GM23248 (cell line): ENCODE data around the gene TRAPPC2L. TPM values are rescaled to one million over a fixed set of nuclear protein-coding genes. Genes with fewer than 3 reads are reported as not detected.

ENCODE experiments used
- DNase-seq: peaks from one replicate; pipeline ENCODE4 v3.0.0-alpha.2; 2015
- H2AFZ ChIP-seq: fragments of 200-600 bp; sonication (generic); 2 replicates; pipeline ENCODE4 v1.6.1; 2016; ENCODE audit warnings: antibody characterized with exemption
- H3F3A ChIP-seq: fragments of 200-600 bp; sonication (generic); 2 replicates; pipeline ENCODE4 v1.6.1; 2016; ENCODE audit warnings: mild to moderate bottlenecking, antibody characterized with exemption, mixed run types; ENCODE audit not compliant: insufficient read depth
- H3K27ac ChIP-seq: fragments of 200-600 bp; sonication (generic); 2 replicates; pipeline ENCODE4 v1.5.1; 2016; ENCODE audit warnings: mild to moderate bottlenecking
- H3K27me3 ChIP-seq: fragments of 200-600 bp; sonication (generic); replicated peaks from 2 replicates; pipeline ENCODE4 v1.6.1; 2016; ENCODE audit warnings: mild to moderate bottlenecking; ENCODE audit not compliant: insufficient read depth
- H3K36me3 ChIP-seq: fragments of 200-600 bp; sonication (generic); 2 replicates; pipeline ENCODE4 v1.6.1; 2016; ENCODE audit warnings: low read depth, mild to moderate bottlenecking
- H3K4me1 ChIP-seq: fragments of 200-600 bp; sonication (generic); 2 replicates; pipeline ENCODE4 v1.6.1; 2016; ENCODE audit warnings: mild to moderate bottlenecking; ENCODE audit not compliant: insufficient read depth
- H3K4me2 ChIP-seq: fragments of 200-600 bp; sonication (generic); one replicate; pipeline ENCODE4 v1.6.1; 2016; ENCODE audit warnings: mild to moderate bottlenecking; ENCODE audit not compliant: unreplicated experiment
- H3K4me3 ChIP-seq: fragments of 200-600 bp; sonication (generic); 2 replicates; pipeline ENCODE4 v1.5.1; 2016; ENCODE audit warnings: mild to moderate bottlenecking
- H3K79me2 ChIP-seq: fragments of 200-600 bp; sonication (generic); 2 replicates; pipeline ENCODE4 v1.6.1; 2016; ENCODE audit warnings: mild to moderate bottlenecking; ENCODE audit not compliant: insufficient read depth
- H3K9ac ChIP-seq: fragments of 200-600 bp; sonication (generic); 2 replicates; pipeline ENCODE4 v1.6.1; 2016; ENCODE audit warnings: mild to moderate bottlenecking
- H3K9me2 ChIP-seq: fragments of 200-600 bp; sonication (generic); 2 replicates; pipeline ENCODE4 v1.6.1; 2016; ENCODE audit warnings: mixed run types, mild to moderate bottlenecking, moderate library complexity; ENCODE audit not compliant: insufficient read depth
- H3K9me3 ChIP-seq: fragments of 200-600 bp; sonication (generic); one replicate; pipeline ENCODE4 v1.6.1; 2017; ENCODE audit warnings: low read depth
- H4K20me1 ChIP-seq: fragments of 200-600 bp; sonication (generic); 2 replicates; pipeline ENCODE4 v1.6.0; 2016; ENCODE audit not compliant: insufficient read depth
- EZH2 ChIP-seq: fragments of 200-600 bp; sonication (generic); IDR thresholded peaks from 2 replicates; pipeline ENCODE4 v1.6.1; 2018; ENCODE audit warnings: antibody characterized with exemption, mild to moderate bottlenecking; ENCODE audit not compliant: insufficient read depth, poor library complexity, severe bottlenecking
- EZH2phosphoT487 ChIP-seq: fragments of 200-600 bp; sonication (generic); IDR thresholded peaks from 2 replicates; pipeline ENCODE4 v1.6.1; 2018; ENCODE audit warnings: antibody characterized with exemption, moderate library complexity, mild to moderate bottlenecking, low read depth; ENCODE audit not compliant: insufficient read depth
- WGBS, 2 experiments: methylation state at CpG; one replicate each; pipeline ENCODE4 v1.1.6; 2015 to 2017; ENCODE audit warnings: low lambda C conversion rate in 2 of 2, low coverage in 1 of 2; ENCODE audit errors: missing lambda C conversion rate in 2 of 2; 5-methylcytosine and 5-hydroxymethylcytosine counted together
- in situ Hi-C: fragments of 300-500 bp; cut with MboI; formaldehyde crosslinking; loops from 2 replicates; pipeline ENCODE4 v1.15.0; 2020
- polyA plus RNA-seq: library from polyadenylated mRNA; unstranded; fragments of >200 nt; fragmentation: Nextera tagmentation; extraction: Ambion mirVana; gene quantifications from 2 replicates; pipeline ENCODE4 v1.2.1, GENCODE V29; 2016
- total RNA-seq: library from RNA; depleted of rRNA; stranded (reverse); fragments of >200 nt; shearing (Covaris generic); gene quantifications from 2 replicates; pipeline ENCODE4 v1.2.3, GENCODE V29; 2014

The TRAPPC2L gene
- total and polyA plus RNA-seq, 2 experiments from 2014 or later = 18.7 to 83.2 TPM

DNA sequence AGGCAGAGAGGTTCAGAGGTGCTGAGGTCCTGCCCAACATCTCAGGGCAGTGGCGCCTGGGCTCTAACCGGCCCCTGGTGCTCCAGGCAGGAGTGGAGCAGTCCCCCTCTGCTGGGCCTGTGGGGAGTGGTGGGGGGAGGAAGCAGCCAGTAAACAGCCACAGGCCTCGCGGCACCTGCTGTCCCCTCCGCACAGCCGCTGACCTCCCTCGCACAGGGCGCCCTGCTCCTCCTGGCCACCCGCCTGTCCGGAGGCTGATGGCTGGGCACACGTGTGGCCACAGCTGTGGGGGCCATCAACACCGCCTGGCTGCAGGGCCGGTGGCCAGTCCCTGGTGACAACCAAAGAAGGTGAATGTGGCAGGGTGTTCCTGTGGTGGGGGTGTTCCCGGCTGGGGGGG is 46.3 kb downstream of the TRAPPC2L start:
- no peak for DNase-seq
- no peak for TF ChIP-seq EZH2phosphoT487
- TF ChIP-seq EZH2 = no peak
- in situ Hi-C loops = no loop called here
- 83 to 91% methylated on average over 12 to 13 of the region's 14 CpGs for WGBS, 2 experiments
- H3K4me1 ChIP-seq = no peaks in the 10 kb centered on the region
- no peaks in the 10 kb centered on the region for H3K9me2 ChIP-seq
- no peak overlapping the region for H3K4me3 ChIP-seq
- H3K36me3 ChIP-seq = no peaks in the 10 kb centered on the region
- no peaks in the 10 kb centered on the region for H4K20me1 ChIP-seq
- H3K9ac ChIP-seq = no peak overlapping the region
- no peak overlapping the region for H2AFZ ChIP-seq
- no peaks in the 10 kb centered on the region for H3K79me2 ChIP-seq
- no peaks in the 10 kb centered on the region for H3K9me3 ChIP-seq
- no peak overlapping the region for H3K4me2 ChIP-seq
- no peaks in the 10 kb centered on the region for H3F3A ChIP-seq
- H3K27ac ChIP-seq = no peak overlapping the region
- no peaks in the 10 kb centered on the region for H3K27me3 ChIP-seq

DNA sequence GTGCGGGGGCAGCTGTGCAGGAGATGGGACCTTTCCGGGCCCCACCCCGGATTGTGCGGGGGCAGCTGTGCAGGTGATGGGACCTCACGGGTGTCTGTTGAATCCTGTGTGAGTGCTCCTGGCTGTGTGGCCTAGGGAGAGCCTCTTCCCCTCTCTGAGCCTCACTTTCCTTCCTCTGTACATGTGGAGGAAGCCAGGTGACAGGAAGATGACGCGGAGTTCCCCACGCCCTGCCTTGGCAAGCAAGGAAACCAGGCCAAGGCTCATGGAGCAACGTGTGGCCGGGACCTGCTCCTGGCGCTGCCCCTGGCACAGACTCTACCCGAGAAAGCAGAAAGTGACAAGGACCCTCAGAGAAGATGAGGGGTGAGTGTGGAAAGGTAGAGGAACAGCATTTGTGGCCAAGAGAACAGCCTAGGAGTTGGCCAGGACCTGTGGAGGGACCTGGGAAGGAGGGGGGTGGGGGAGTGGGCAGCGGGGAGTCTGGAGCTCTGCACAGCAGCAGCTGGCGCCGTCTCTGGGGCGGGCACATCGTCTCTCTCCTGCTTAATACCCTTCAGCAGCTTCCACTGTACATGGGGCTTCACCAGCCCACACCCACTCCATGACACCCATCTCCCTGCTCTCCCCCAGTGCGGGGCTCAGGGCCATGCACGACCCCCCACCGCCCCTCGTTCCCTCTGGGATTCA is 47.9 kb downstream of the TRAPPC2L start:
- in situ Hi-C loops = no loop called here
- no peak for DNase-seq
- H2AFZ ChIP-seq = no peak overlapping the region
- no peaks in the 10 kb centered on the region for H4K20me1 ChIP-seq
- H3K79me2 ChIP-seq = no peaks in the 10 kb centered on the region
- H3K27me3 ChIP-seq = no peaks in the 10 kb centered on the region
- H3K4me1 ChIP-seq = no peaks in the 10 kb centered on the region
- H3K36me3 ChIP-seq = no peaks in the 10 kb centered on the region
- TF ChIP-seq EZH2 (no peak), EZH2phosphoT487 (no peak)
- H3K9me3 ChIP-seq = no peaks in the 10 kb centered on the region
- H3K4me3 ChIP-seq = no peak overlapping the region
- H3K27ac ChIP-seq = no peak overlapping the region
- H3K9ac ChIP-seq = no peak overlapping the region
- no peak overlapping the region for H3K4me2 ChIP-seq
- H3F3A ChIP-seq = no peaks in the 10 kb centered on the region
- no peaks in the 10 kb centered on the region for H3K9me2 ChIP-seq
- WGBS, 2 experiments = 79 to 80% methylated on average over 15 to 21 of the region's 21 CpGs

DNA sequence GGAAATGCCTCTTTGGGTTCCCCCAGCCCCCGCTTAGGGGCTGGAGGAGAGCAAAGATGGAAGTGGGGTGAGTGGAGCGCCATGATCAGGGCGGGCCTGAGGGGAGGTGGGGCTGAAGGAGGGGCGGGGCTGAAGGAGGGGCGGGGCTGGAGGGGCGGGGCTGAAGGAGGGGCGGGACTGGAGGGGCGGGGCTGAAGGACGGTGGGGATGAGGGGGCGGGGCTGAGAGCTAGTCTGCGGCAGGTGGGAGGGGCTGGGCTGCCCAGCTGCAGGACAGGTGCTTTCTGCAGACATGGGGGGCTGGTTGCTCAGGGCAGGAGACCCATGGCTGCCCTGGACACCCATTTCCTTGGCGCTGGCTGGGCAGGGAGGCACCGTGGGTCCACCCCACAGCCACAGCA is 48.6 kb downstream of the TRAPPC2L start:
- DNase-seq = peak; percentile 43
- TF ChIP-seq EZH2phosphoT487 (no peak), EZH2 (no peak)
- Histone ChIP-seq H3K4me1 (no peaks in the 10 kb centered on the region), H3K9ac (no peak overlapping the region), H4K20me1 (no peaks in the 10 kb centered on the region), H3K27me3 (no peaks in the 10 kb centered on the region), H2AFZ (no peak overlapping the region), H3K27ac (no peak overlapping the region), H3K9me3 (no peaks in the 10 kb centered on the region), H3K9me2 (no peaks in the 10 kb centered on the region), H3F3A (no peaks in the 10 kb centered on the region), H3K36me3 (no peaks in the 10 kb centered on the region), H3K4me2 (no peak overlapping the region), H3K79me2 (no peaks in the 10 kb centered on the region), H3K4me3 (no peak overlapping the region)
- WGBS, 2 experiments = 50 to 93% methylated on average over 3 to 13 of the region's 13 CpGs
- in situ Hi-C loops = no loop called here

DNA sequence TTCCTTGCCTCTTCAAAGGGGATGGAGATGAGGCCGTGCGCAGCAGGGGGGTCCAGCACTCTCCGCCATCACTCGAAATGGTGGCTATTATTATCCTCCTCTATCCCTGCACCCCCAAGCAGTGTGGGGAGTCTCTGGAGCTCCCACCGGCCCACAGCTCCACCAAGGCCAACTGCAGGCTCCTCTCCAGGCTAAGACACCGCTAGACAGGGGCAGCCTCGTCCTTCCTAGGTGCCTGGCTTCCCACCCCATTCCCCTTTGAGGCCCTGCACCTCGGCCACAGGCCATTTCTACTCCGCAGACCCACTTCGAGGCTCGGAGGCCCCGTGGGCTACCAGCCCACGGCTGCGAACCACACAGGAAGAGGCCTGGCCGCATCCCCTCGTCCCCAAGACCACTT is 49.1 kb downstream of the TRAPPC2L start:
- Histone ChIP-seq H4K20me1 (no peaks in the 10 kb centered on the region), H3K79me2 (no peaks in the 10 kb centered on the region), H3K27me3 (no peaks in the 10 kb centered on the region), H2AFZ (no peak overlapping the region), H3K4me2 (no peak overlapping the region), H3F3A (no peaks in the 10 kb centered on the region), H3K36me3 (no peaks in the 10 kb centered on the region), H3K9ac (no peak overlapping the region), H3K9me2 (no peaks in the 10 kb centered on the region), H3K4me1 (no peaks in the 10 kb centered on the region), H3K27ac (no peak overlapping the region), H3K9me3 (no peaks in the 10 kb centered on the region), H3K4me3 (no peak overlapping the region)
- DNase-seq = no peak
- TF ChIP-seq EZH2 = no peak
- TF ChIP-seq EZH2phosphoT487 = no peak
- 83 to 88% methylated on average over 15 to 16 of the region's 16 CpGs for WGBS, 2 experiments
- in situ Hi-C loops = no loop called here
